Measurements from ENCODE around the gene FNDC3B.

FNDC3B gene

GRCh38 chr3:172415323-172415722 lies 375.9 kb downstream of the FNDC3B start:
- TF ChIP-seq CTCF (IDR thresholded peaks at IDR 0.05), result no peak

- no peak for TF ChIP-seq CTCF (IDR thresholded peaks at IDR 0.05)
Measured at GRCh38 chr3:172437713-172438112, 398.3 kb downstream of the FNDC3B start.

GRCh38 chr3:172438186-172438585 lies 398.8 kb downstream of the FNDC3B start:
- TF ChIP-seq CTCF (IDR thresholded peaks at IDR 0.05), result no peak

- TF ChIP-seq CTCF (IDR thresholded peaks at IDR 0.05), result no peak
Measured at GRCh38 chr3:172441581-172441980, 402.2 kb downstream of the FNDC3B start.

- TF ChIP-seq CTCF (IDR thresholded peaks at IDR 0.05), result no peak
Measured at GRCh38 chr3:172442606-172443005, 403.2 kb downstream of the FNDC3B start.

GRCh38 chr3:172444821-172445220 lies 405.4 kb downstream of the FNDC3B start:
- TF ChIP-seq CTCF (IDR thresholded peaks at IDR 0.05), result no peak

- TF ChIP-seq CTCF (IDR thresholded peaks at IDR 0.05), result no peak
Measured at GRCh38 chr3:172446198-172446597, 406.8 kb downstream of the FNDC3B start.

All from LNCAP (cell line).